ENCODE measurements around the gene TSNAX.

Gene TSNAX

DNA sequence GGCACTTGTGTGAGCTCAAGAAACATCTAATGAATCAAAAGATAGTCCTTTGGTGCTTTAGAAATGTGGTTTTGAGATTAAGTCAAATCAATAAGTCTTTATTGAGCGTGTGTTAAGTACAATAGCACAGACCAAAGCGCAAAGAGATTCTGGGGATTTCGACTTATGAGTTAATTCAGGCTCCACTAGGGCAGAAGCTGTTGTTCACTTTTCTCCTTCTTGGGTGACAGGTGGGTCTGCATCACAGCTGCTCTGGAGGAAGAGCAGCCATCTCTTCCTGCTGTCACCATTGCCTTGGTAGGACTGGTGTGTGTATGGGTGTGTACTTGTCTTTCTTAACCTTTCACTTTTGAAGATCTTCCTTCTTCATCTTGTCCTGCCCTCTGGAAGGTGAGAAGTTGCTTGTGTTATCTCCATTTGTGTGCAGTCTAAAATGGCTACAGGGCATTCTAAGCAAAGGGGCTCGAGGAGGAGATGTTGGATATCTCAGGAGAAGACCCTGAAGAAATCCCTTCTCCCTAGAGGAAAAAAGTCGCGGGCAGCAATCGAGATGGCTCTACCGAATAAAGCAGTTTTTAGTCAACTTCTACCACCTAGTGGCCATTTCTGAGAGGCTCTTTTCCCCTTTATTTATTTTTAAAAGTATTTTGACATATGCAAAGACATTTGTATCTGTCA lies 75.3 kb downstream of the TSNAX start:
- peak; percentile 89 for FAIRE-seq

DNA sequence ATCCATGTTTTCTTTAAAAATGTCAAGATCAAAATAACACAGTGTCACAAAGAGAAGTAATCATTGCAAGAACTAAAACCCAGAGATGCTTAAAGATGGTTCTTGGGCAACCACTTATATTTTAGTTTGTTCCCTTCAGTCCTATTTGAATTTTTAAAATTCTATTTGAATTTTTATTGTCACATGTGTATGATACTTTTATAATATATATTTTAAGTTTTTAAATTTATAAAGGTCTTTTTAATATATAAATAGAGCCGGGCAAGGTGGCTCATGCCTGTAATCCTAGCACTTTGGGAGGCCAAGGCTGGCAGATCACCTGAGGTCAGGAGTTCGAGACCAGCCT lies 75.8 kb downstream of the TSNAX start:
- no peak for FAIRE-seq

DNA sequence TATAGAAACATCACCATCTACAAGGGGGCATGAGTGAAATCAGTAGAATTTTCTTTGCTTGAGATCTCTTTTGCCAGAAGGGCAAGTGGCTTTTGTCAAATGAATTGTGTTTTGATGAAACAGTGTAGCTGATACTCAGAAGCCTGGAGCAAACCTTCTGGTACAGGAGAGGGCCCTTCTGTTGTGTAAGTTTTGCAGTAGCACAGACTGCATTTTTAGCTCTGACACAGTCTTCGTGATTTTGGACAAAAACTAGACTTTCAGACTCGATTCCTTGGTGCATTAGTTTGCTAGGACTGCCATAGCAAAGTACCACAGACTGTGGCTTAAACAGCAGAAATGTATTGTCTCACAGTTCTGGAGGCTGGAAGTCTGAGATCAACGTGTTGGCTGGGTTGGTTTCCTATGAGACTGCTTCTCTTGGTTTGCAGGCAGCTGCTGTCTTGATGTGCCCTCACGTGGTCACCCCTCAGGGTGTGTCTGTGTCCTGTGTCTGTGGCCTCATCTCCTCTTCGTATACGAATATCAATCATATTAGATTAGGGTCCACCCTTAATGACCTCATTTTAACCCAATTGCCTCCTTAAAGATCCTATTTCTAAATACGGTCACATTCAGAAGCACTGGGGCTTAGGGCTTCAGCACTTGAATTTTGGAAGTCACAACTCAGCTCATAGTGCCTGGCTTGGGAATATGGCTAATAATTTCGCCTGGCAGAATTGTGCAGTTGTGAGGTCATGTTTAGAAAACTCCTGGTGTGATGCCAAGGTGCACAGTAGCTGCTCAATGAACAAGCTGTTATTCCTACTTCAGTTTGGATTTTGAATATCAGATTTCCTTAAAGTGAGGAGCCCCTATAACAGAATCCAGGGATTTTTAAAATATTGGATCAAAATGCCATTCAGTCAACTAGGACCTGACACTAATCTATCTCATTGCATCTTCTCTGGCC lies 77.0 kb downstream of the TSNAX start:
- FAIRE-seq, result no peak

DNA sequence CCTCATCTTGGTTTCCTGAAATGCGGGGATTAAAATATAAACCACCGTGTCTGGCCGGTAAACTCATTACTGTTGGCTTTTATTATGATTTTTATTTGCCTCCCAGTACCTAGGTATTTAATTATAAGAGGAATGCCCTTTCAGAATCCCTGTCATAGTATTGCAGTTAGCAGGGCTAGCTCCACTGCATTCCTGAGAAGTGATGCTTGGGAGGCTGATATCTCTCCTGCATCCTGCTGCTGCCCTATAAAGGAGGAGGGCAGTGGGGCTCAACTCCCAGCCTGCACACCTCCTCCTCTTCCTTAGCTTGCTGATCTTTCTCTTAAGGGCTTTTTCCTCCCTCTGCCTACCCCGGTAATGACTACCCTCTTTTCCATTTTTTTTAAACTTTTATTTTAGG lies 78.2 kb downstream of the TSNAX start:
- FAIRE-seq, result no peak

DNA sequence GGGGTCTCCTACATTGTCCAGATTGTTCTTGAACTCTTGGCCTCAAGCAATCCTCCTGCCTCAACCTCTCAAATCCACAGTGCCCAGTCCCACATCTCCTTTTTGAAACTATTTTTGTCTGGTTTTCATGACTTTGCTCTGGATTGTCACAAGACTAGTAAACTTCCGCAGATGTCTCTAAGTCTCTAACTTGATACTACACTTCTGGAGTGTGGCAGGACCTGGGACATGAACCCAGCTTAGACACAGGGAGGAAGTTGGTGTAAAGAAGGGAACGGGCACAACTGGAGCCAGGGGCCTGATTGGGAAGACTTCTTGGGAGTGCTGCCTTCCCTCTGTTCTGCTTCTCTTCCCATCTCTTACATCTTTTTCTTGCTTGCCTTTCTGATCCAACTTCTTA lies 81.9 kb downstream of the TSNAX start:
- no peak for FAIRE-seq

DNA sequence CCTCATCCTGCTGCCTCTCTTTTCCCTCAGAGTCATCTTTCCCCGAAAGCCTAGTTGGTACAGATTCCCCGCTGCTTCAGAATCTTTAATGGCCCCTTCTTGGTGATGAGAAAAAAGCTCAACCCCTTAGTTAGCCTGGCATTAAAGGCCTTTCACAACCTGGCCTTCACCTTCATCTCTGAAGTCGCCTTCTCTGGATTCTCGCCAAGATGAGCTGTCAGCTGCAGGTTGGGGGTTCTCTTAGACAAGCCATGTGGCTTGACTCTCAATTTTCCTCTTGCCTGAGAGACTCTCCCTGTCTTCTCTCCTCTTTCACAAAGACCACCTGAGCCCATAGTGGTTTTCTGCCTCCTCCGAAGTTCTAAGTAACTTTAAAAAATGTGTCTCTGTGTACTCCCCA lies 82.6 kb downstream of the TSNAX start:
- FAIRE-seq, result no peak

DNA sequence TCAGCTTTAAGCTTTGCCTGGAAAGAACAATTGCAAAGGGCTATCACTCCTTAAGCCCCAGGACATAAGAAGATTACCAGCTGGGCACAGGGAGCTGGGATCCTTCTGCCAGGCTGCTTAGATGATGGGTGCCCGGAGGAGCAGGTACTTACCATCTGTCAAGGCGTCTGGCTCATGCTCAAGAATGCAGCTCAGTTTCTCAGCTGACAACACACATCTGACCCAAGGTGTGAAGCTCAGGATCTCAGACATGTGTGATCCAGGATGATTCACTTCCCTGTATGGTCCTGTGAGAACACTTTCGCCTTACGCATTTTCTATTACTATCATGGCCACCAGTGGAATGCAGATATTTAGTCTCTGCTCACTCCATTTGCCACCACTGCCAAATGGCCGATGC lies 83.4 kb downstream of the TSNAX start:
- FAIRE-seq, result no peak

DNA sequence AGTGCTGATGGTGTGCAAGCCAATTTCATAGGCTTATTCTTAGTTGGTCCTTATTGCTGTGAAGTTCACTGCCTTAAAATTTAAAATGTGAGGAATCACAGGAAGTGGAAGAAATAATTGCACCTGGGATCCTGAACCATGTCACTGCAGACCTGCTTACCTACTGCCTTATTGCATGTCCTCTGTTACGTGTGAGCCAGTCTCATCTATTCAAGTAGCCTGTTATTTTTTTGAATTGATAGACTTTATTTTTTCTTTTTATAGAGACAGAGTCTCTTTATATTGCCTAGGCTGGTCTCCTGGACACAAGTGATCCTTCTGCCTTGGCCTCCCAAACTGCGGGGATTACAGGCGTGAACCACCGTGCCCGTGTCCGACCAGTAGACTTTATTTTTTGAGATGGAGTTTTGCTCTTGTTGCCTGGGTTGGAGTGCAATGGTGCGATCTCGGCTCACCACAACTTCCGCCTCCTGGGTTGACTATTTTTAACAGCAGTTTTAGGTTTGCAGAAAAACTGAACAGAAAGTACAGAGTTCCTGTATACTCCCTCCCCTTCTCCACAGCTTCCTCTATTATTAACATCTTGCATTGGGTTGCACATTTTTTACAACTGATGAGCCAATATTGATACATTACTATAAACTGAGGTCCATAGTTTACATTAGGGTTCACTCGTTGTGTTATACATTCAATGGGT lies 84.1 kb downstream of the TSNAX start:
- no peak for FAIRE-seq

DNA sequence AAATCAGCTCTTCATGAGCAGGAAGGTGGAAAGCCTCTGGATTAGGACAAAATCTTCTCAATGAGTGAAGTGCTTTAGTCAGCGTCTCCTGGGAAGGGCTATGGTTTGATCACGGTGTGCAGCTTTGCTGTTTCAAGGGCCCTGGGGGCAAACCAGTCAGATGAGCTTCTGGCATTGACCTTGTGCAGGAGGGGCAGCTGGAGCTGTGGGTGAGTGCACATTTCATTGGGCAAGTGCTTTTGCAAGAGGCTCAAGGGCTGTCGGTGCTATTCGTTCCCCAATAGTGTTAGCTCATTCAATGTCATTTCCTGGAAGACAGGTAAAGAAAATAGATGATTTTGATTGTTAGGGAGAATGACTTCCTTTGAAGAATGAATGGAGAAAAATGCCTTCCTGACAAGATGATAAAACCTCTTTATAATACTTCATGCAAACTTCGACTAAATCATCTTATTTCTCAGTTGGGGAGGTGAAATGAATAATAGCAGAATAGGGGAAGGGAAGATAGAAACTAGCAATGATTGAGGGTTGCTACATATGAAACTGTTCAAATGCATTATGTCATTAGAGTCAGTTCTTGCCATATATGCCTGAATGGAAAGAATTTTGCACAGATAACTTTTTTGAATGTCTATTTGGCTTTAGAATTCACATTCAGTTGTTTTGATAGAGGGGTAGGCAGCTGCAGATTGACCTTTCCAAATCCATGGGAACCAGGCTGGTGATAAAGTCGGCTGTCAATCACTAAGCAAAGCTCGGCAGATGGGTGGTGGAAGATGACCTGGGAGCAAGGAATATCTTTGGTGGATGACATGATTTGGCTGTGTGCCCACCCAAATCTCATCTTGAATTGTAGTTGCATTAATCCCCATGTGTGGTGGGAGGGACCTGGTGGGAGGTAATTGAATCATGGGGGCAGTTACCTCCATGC lies 85.2 kb downstream of the TSNAX start:
- FAIRE-seq, result no peak

Data from G401.6 (cell line).